Endothelial cell of umbilical vein (primary cell): ENCODE data around the gene BCAS4. TPM values are rescaled to one million over a fixed set of nuclear protein-coding genes. Genes with fewer than 3 reads are reported as not detected.

Experiments used
- BruUV-seq: library from RNA; stranded (reverse); fragments of 400-500 nt; replicated peaks from 2 replicates; lab custom pipeline; 2021; lab: Mats Ljungman, UMichigan
- CTCF ChIA-PET: fragments of 300-600, 350-600 bp; sonication (Branson Sonifier 250); formaldehyde crosslinking; loops from one replicate; lab custom pipeline; 2021; ENCODE audit warnings: antibody characterized with exemption, inconsistent platforms; lab: Charles Lee
- POLR2A ChIA-PET: fragments of 300-600, 350-600 bp; sonication (Branson Sonifier 250); formaldehyde crosslinking; loops from one replicate; lab custom pipeline; 2021; ENCODE audit warnings: antibody characterized with exemption, inconsistent platforms; lab: Charles Lee
- DNase-seq: peaks from one replicate; pipeline ENCODE4 v3.0.0-alpha.2; 2011; ENCODE audit warnings: low read depth, low spot score
- FAIRE-seq: peaks from 2 replicates; lab custom pipeline; 2011; peaks lifted over from hg19 to GRCh38; lab: Jason Lieb, UNC
- H2AFZ ChIP-seq: 2 replicates; pipeline ENCODE4 v1.6.0; 2012; ENCODE audit warnings: low read depth, low read length, control low read depth, inconsistent platforms
- H3K27ac ChIP-seq: 2 replicates; pipeline ENCODE4 v1.5.1; 2011; ENCODE audit warnings: low read depth, mild to moderate bottlenecking, control low read depth, low read length, moderate library complexity; ENCODE audit not compliant: insufficient read depth
- H3K27me3 ChIP-seq, 2 experiments: 2 replicates each; pipeline versions ENCODE4 v1.6.0 to v1.6.1; 2011; ENCODE audit warnings: low read length in 2 of 2, mixed read lengths in 1 of 2; ENCODE audit not compliant: control insufficient read depth in 2 of 2, insufficient read depth in 2 of 2
- H3K36me3 ChIP-seq, 2 experiments: 2 replicates in 1 of 2; 3 replicates in 1 of 2; pipeline ENCODE4 v1.5.1; 2011; ENCODE audit warnings: low read length in 2 of 2, mild to moderate bottlenecking in 1 of 2, moderate library complexity in 1 of 2; ENCODE audit not compliant: control insufficient read depth in 2 of 2, insufficient read depth in 2 of 2; ENCODE audit errors: extremely low read depth in 1 of 2
- H3K4me1 ChIP-seq: 3 replicates; pipeline ENCODE4 v1.5.1; 2011; ENCODE audit warnings: mild to moderate bottlenecking, low read length; ENCODE audit not compliant: control insufficient read depth, insufficient read depth; ENCODE audit errors: extremely low read depth
- H3K4me2 ChIP-seq: 2 replicates; pipeline ENCODE4 v1.6.1; 2011; ENCODE audit warnings: low read length, control low read depth, mixed read lengths; ENCODE audit not compliant: insufficient read depth
- H3K4me3 ChIP-seq, 3 experiments: fragments of 200-600 bp in 1 of 3; sonication (generic), shearing (Covaris generic) in 1 of 3; replicated peaks in 1 of 3; 2 replicates each; pipeline ENCODE4 v1.5.1; 2011 to 2016; ENCODE audit warnings: control low read depth in 3 of 3, low read length in 3 of 3, mild to moderate bottlenecking in 2 of 3, inconsistent platforms in 1 of 3, low read depth in 1 of 3, moderate library complexity in 1 of 3; ENCODE audit not compliant: insufficient read depth in 1 of 3
- H3K79me2 ChIP-seq: 2 replicates; pipeline ENCODE4 v1.6.0; 2012; ENCODE audit warnings: low read length, inconsistent platforms; ENCODE audit not compliant: control insufficient read depth, insufficient read depth
- H3K9ac ChIP-seq: replicated peaks from 2 replicates; pipeline ENCODE3; 2011; ENCODE audit warnings: low read length, control low read depth; ENCODE audit not compliant: insufficient read depth; ENCODE audit errors: extremely low read depth
- H3K9me1 ChIP-seq: replicated peaks from 3 replicates; pipeline ENCODE4 v1.6.0; 2011; ENCODE audit warnings: mild to moderate bottlenecking, low read length; ENCODE audit not compliant: control insufficient read depth, insufficient read depth; ENCODE audit errors: extremely low read depth
- H3K9me3 ChIP-seq: replicated peaks from 2 replicates; pipeline ENCODE4 v1.5.1; 2012; ENCODE audit warnings: low read length, inconsistent platforms; ENCODE audit not compliant: control insufficient read depth, insufficient read depth
- H4K20me1 ChIP-seq: replicated peaks from 2 replicates; pipeline ENCODE3; 2011; ENCODE audit warnings: mild to moderate bottlenecking, low read length; ENCODE audit not compliant: control insufficient read depth, insufficient read depth; ENCODE audit errors: extremely low read depth
- CTCF ChIP-seq, 2 donors: IDR thresholded peaks; 1 replicate in 1 of 2; 2 replicates in 1 of 2; pipeline ENCODE4 v1.5.1; 2011; ENCODE audit warnings: low read length in 2 of 2, mild to moderate bottlenecking in 2 of 2, moderate library complexity in 2 of 2, control low read depth in 1 of 2, inconsistent platforms in 1 of 2, low read depth in 1 of 2; ENCODE audit not compliant: insufficient read depth in 1 of 2; ENCODE audit errors: extremely low read depth in 1 of 2
- EZH2 ChIP-seq: IDR thresholded peaks from 2 replicates; pipeline ENCODE4 v1.6.1; 2012; ENCODE audit warnings: borderline replicate concordance, low read depth, mild to moderate bottlenecking, moderate library complexity, low read length, inconsistent platforms; ENCODE audit not compliant: severe bottlenecking
- FOS ChIP-seq: IDR thresholded peaks from 2 replicates; pipeline ENCODE4 v1.6.1; 2011; ENCODE audit warnings: mild to moderate bottlenecking, low read length, moderate library complexity, borderline replicate concordance; ENCODE audit not compliant: insufficient read depth
- GATA2 ChIP-seq: IDR thresholded peaks from 2 replicates; pipeline ENCODE4 v1.7.0; 2011; ENCODE audit warnings: low read depth, mild to moderate bottlenecking, moderate library complexity, mixed read lengths, low read length; ENCODE audit not compliant: insufficient read length, insufficient read depth
- JUN ChIP-seq: IDR thresholded peaks from 2 replicates; pipeline ENCODE4 v1.6.1; 2011; ENCODE audit warnings: borderline replicate concordance, low read depth; ENCODE audit not compliant: insufficient read length, insufficient read depth
- MYC ChIP-seq: IDR thresholded peaks from one replicate; pipeline ENCODE4 v1.6.1; 2011; ENCODE audit warnings: mild to moderate bottlenecking, low read depth, low read length
- POLR2A ChIP-seq: IDR thresholded peaks from 2 replicates; pipeline ENCODE4 v1.6.1; 2012; ENCODE audit warnings: low read depth, mild to moderate bottlenecking, control low read depth, low read length
- POLR2AphosphoS5 ChIP-seq: IDR thresholded peaks from 2 replicates; pipeline ENCODE4 v1.6.1; 2012; ENCODE audit warnings: low read depth, mild to moderate bottlenecking, control low read depth, low read length, moderate library complexity; ENCODE audit not compliant: insufficient read depth
- dilution Hi-C: fragments of 300-500 bp; cut with MboI; formaldehyde crosslinking; loops from one replicate; pipeline ENCODE4 v1.15.0; 2019; ENCODE audit warnings: low sequenced_read_pairs; ENCODE audit not compliant: extremely low pct_ligation_motif_present
- intact Hi-C: fragments of 100-400 bp; cut with micrococcal nuclease; formaldehyde crosslinking; loops from one replicate; pipeline ENCODE4 v1.10.0; 2022
- polyA plus RNA-seq, 4 experiments: library from polyadenylated mRNA; depleted of rRNA in 3 of 4; stranded (reverse) in 3 of 4; unstranded in 1 of 4; fragments of >200 nt; gene quantifications; 2 replicates each; pipeline versions ENCODE4 v1.2.1 to v1.2.3, GENCODE V29; 2011 to 2012; ENCODE audit warnings: missing spikeins in 1 of 4
- total RNA-seq: library from RNA; stranded (reverse); gene quantifications from 2 replicates; pipeline ENCODE4 v1.2.3, GENCODE V29; 2021
- TF ChIP-seq, protein P1 (sequence below): IDR thresholded peaks from 2 replicates; pipeline ENCODE4 v1.6.1; 2011; ENCODE audit not compliant: insufficient read depth, insufficient read length

The BCAS4 gene
- total and polyA plus RNA-seq, 2 donors (not counting 3 experiments of a cell fraction or from before 2014, with no cell fraction given), result 1.0 to 1.5 TPM

- H3K9me1 ChIP-seq, result no peaks in the 10 kb centered on the region
- H4K20me1 ChIP-seq, result no peaks in the 10 kb centered on the region
- H3K9ac ChIP-seq, result no peak overlapping the region
- FAIRE-seq (no peak), DNase-seq (no peak)
- peaks cover 5% of the 10 kb centered on the region for H3K4me1 ChIP-seq
- no TSS peak for BruUV-seq
- H3K36me3 ChIP-seq, result no peaks in the 10 kb centered on the region
- no peaks in the 10 kb centered on the region for H3K9me3 ChIP-seq
- POLR2A ChIA-PET, result no interaction called here
- TF ChIP-seq, protein P1, sequence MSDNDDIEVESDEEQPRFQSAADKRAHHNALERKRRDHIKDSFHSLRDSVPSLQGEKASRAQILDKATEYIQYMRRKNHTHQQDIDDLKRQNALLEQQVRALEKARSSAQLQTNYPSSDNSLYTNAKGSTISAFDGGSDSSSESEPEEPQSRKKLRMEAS, result no peak
- TF ChIP-seq POLR2A, result no peak
- TF ChIP-seq JUN, result no peak
- no peak for TF ChIP-seq FOS
- TF ChIP-seq POLR2AphosphoS5, result no peak
- TF ChIP-seq GATA2, result no peak
- no peak for TF ChIP-seq CTCF (IDR thresholded peaks at IDR 0.05; ENCODE audit: extremely low read depth in 1 of 2, insufficient read depth in 1 of 2, low read depth in 1 of 2, low read length in 2 of 2)
- no peak for TF ChIP-seq MYC
- TF ChIP-seq EZH2, result no peak
- dilution Hi-C loops, result no loop called here
- no peaks in the 10 kb centered on the region for H3K27me3 ChIP-seq
- no peak overlapping the region for H3K4me3 ChIP-seq
- no peak overlapping the region for H2AFZ ChIP-seq
- H3K79me2 ChIP-seq, result no peaks in the 10 kb centered on the region
- H3K4me2 ChIP-seq, result no peak overlapping the region
- intact Hi-C loops, result no loop called here
- CTCF ChIA-PET, result interaction anchor here (2.0 kb wide), 1 partner anchor 55 kb away, joined by 8 read pairs; the partner anchor contains the start of gene BCAS4
- no peak overlapping the region for H3K27ac ChIP-seq
Measured at GRCh38 chr20:50848846-50849673, 54.2 kb downstream of the BCAS4 start.
